H9 (cell line): ENCODE data around the gene ZNF432. TPM values are rescaled to one million over a fixed set of nuclear protein-coding genes. Genes with fewer than 3 reads are reported as not detected.

Experiments
- DNase-seq: peaks from one replicate; pipeline ENCODE4 v3.0.0-alpha.2; 2017
- H2AFZ ChIP-seq: one replicate; pipeline ENCODE4 v1.6.1; 2013; ENCODE audit warnings: mild to moderate bottlenecking, low read length, control low read depth, moderate library complexity
- H2AK5ac ChIP-seq: 2 replicates; pipeline ENCODE4 v1.6.1; 2013; ENCODE audit warnings: low read length, control low read depth, mixed read lengths; ENCODE audit not compliant: insufficient read length
- H2BK120ac ChIP-seq: one replicate; pipeline ENCODE4 v1.6.1; 2013; ENCODE audit warnings: low read depth, mild to moderate bottlenecking, low read length, control low read depth, inconsistent platforms; ENCODE audit not compliant: poor library complexity, severe bottlenecking
- H2BK12ac ChIP-seq: 2 replicates; pipeline ENCODE4 v1.6.1; 2013; ENCODE audit warnings: low read length, control low read depth, mixed read lengths, low read depth; ENCODE audit not compliant: insufficient read length
- H2BK15ac ChIP-seq: 2 replicates; pipeline ENCODE4 v1.6.1; 2013; ENCODE audit warnings: low read depth, low read length, control low read depth
- H2BK20ac ChIP-seq: one replicate; pipeline ENCODE4 v1.6.1; 2013; ENCODE audit warnings: low read depth, mild to moderate bottlenecking, low read length, control low read depth, inconsistent platforms; ENCODE audit not compliant: poor library complexity, severe bottlenecking
- H2BK5ac ChIP-seq: 2 replicates; pipeline ENCODE4 v1.6.1; 2013; ENCODE audit warnings: low read length, control low read depth, mixed read lengths; ENCODE audit not compliant: insufficient read length
- H3K14ac ChIP-seq: 2 replicates; pipeline ENCODE4 v1.6.1; 2013; ENCODE audit warnings: low read length, control low read depth; ENCODE audit not compliant: insufficient read depth
- H3K18ac ChIP-seq: 2 replicates; pipeline ENCODE4 v1.6.1; 2013; ENCODE audit warnings: low read depth, mild to moderate bottlenecking, mixed read lengths, low read length, control low read depth; ENCODE audit not compliant: insufficient read length
- H3K23ac ChIP-seq: 2 replicates; pipeline ENCODE4 v1.6.1; 2013; ENCODE audit warnings: low read length, control low read depth, mixed read lengths, low read depth; ENCODE audit not compliant: insufficient read length
- H3K23me2 ChIP-seq: 2 replicates; pipeline ENCODE4 v1.6.1; 2013; ENCODE audit warnings: low read depth, mild to moderate bottlenecking, mixed read lengths, low read length, control low read depth; ENCODE audit not compliant: insufficient read length, poor library complexity, severe bottlenecking
- H3K27ac ChIP-seq: 2 replicates; pipeline ENCODE4 v1.5.1; 2013; ENCODE audit warnings: low read length, control low read depth, mixed read lengths, low read depth; ENCODE audit not compliant: insufficient read length
- H3K27me3 ChIP-seq: 2 replicates; pipeline ENCODE4 v1.6.1; 2013; ENCODE audit warnings: low read length, control low read depth, inconsistent platforms; ENCODE audit not compliant: insufficient read depth
- H3K4ac ChIP-seq: 2 replicates; pipeline ENCODE4 v1.6.1; 2013; ENCODE audit warnings: low read depth, mild to moderate bottlenecking, control low read depth, inconsistent platforms, low read length, moderate library complexity
- H3K4me1 ChIP-seq: 2 replicates; pipeline ENCODE4 v1.6.1; 2013; ENCODE audit warnings: low read length, control low read depth, inconsistent platforms; ENCODE audit not compliant: insufficient read depth
- H3K4me2 ChIP-seq: 2 replicates; pipeline ENCODE4 v1.6.1; 2013; ENCODE audit warnings: low read length, control low read depth, mixed read lengths; ENCODE audit not compliant: insufficient read length, insufficient read depth
- H3K56ac ChIP-seq: 2 replicates; pipeline ENCODE4 v1.6.1; 2013; ENCODE audit warnings: low read depth, mild to moderate bottlenecking, mixed read lengths, low read length, control low read depth; ENCODE audit not compliant: insufficient read length
- H3K79me1 ChIP-seq: 2 replicates; pipeline ENCODE4 v1.6.1; 2013; ENCODE audit warnings: low read depth, mild to moderate bottlenecking, moderate library complexity, low read length, control low read depth, inconsistent platforms; ENCODE audit not compliant: insufficient read depth, poor library complexity, severe bottlenecking
- H3K79me2 ChIP-seq: 2 replicates; pipeline ENCODE4 v1.6.1; 2013; ENCODE audit warnings: low read length, control low read depth, inconsistent platforms; ENCODE audit not compliant: insufficient read depth
- H3K9ac ChIP-seq: 2 replicates; pipeline ENCODE4 v1.6.1; 2013; ENCODE audit warnings: low read length, control low read depth, mixed read lengths; ENCODE audit not compliant: insufficient read length; ENCODE audit errors: extremely low read depth
- H3K9me3 ChIP-seq: one replicate; pipeline ENCODE4 v1.6.1; 2013; ENCODE audit warnings: low read depth, low read length, inconsistent platforms; ENCODE audit not compliant: control insufficient read depth
- H3T11ph ChIP-seq: one replicate; pipeline ENCODE4 v1.6.1; 2013; ENCODE audit warnings: mild to moderate bottlenecking, low read length, control low read depth, inconsistent platforms
- H4K20me1 ChIP-seq: one replicate; pipeline ENCODE4 v1.6.1; 2013; ENCODE audit not compliant: control insufficient read depth, insufficient read length, insufficient read depth
- H4K5ac ChIP-seq: 2 replicates; pipeline ENCODE4 v1.6.1; 2013; ENCODE audit warnings: low read depth, mild to moderate bottlenecking, mixed read lengths, low read length, control low read depth; ENCODE audit not compliant: insufficient read length
- H4K8ac ChIP-seq: replicated peaks from 2 replicates; pipeline ENCODE4 v1.6.1; 2013; ENCODE audit warnings: low read length, control low read depth, mixed read lengths, low read depth; ENCODE audit not compliant: insufficient read length
- H4K91ac ChIP-seq: 2 replicates; pipeline ENCODE4 v1.6.1; 2013; ENCODE audit warnings: low read depth, mild to moderate bottlenecking, moderate library complexity, mixed read lengths, low read length, control low read depth; ENCODE audit not compliant: insufficient read length
- H3K27ac Mint-ChIP-seq, 3 experiments: 2 replicates in 2 of 3; 3 replicates in 1 of 3; pipeline ENCODE4 v1.8.0; 2020 to 2021; ENCODE audit warnings: mixed read lengths in 3 of 3, mild to moderate bottlenecking in 1 of 3, moderate library complexity in 1 of 3
- H3K27me3 Mint-ChIP-seq: 2 replicates; pipeline ENCODE4 v1.8.0; 2021; ENCODE audit warnings: low read depth, mild to moderate bottlenecking, moderate library complexity, mixed read lengths
- H3K36me3 Mint-ChIP-seq, 3 experiments: 2 replicates in 2 of 3; 3 replicates in 1 of 3; pipeline ENCODE4 v1.8.0; 2020 to 2021; ENCODE audit warnings: low read depth in 3 of 3, mixed read lengths in 3 of 3; ENCODE audit not compliant: insufficient read depth in 1 of 3
- H3K4me1 Mint-ChIP-seq, 2 experiments: 2 replicates each; pipeline ENCODE4 v1.8.0; 2020; ENCODE audit warnings: mixed read lengths in 2 of 2
- H3K4me3 Mint-ChIP-seq, 2 experiments: 2 replicates in 1 of 2; 3 replicates in 1 of 2; pipeline ENCODE4 v1.8.0; 2020 to 2021; ENCODE audit warnings: mild to moderate bottlenecking in 2 of 2, mixed read lengths in 2 of 2, moderate library complexity in 1 of 2
- H3K9me3 Mint-ChIP-seq, 2 experiments: 2 replicates in 1 of 2; 3 replicates in 1 of 2; pipeline ENCODE4 v1.8.0; 2020; ENCODE audit warnings: mild to moderate bottlenecking in 2 of 2, mixed read lengths in 2 of 2, moderate library complexity in 1 of 2
- WGBS: extraction: QIAGEN DNeasy Blood & Tissue Kit; methylation state at CpG from one replicate; pipeline ENCODE4 v1.1.7; 2013; ENCODE audit warnings: missing lambda C conversion rate, low lambda C conversion rate, mixed read lengths; ENCODE audit not compliant: insufficient read length; ENCODE audit errors: extremely low coverage; 5-methylcytosine and 5-hydroxymethylcytosine counted together
- total RNA-seq: library from RNA; stranded (reverse); gene quantifications from 2 replicates; pipeline ENCODE4 v1.2.1, GENCODE V29; 2021
- TF ChIP-seq, protein P1 (sequence below): fragments of 200-600 bp; sonication (generic); conservative IDR thresholded peaks from 3 replicates; pipeline ENCODE4 v1.8.0; 2021; ENCODE audit warnings: antibody characterized with exemption, mild to moderate bottlenecking

ZNF432 gene
- total RNA-seq, 1 experiment from 2014 or later = 13.2 TPM

DNA sequence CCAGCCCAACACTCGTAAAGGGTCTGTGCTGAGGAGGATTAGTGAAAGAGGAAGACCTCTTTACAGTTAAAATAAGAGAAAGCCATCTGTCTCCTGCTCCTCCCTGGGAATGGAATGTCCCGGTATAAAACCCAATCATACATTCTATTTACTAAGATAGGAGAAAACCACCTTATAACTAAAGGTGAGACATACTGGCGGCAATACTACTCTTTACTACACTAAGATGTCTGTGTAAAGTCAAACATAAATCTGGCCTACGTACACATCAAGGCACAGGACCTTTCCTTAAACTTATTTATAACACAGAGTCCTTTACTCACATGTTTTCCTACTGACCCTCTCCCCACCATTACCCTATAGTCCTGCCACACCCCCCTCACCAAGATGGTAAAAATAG lies 65.3 kb downstream of the ZNF432 start:
- H4K8ac ChIP-seq = no peak overlapping the region
- no peak overlapping the region for H2BK15ac ChIP-seq
- H2AK5ac ChIP-seq = no peak overlapping the region
- H3K79me1 ChIP-seq = no peaks in the 10 kb centered on the region
- no peak overlapping the region for H2AFZ ChIP-seq
- no peak overlapping the region for H3K9ac ChIP-seq
- peaks cover 8% of the 10 kb centered on the region for H3K23me2 ChIP-seq
- no peak overlapping the region for H3K4me2 ChIP-seq
- no peak overlapping the region for H3K23ac ChIP-seq
- peaks cover 44 to 67% of the 10 kb centered on the region in 2 experiments for H3K9me3 Mint-ChIP-seq
- H3K27ac ChIP-seq = no peak overlapping the region
- H3T11ph ChIP-seq = no peak overlapping the region
- WGBS = no CpG with 5 or more reads among the region's 4 CpGs
- no peak overlapping the region for H4K91ac ChIP-seq
- DNase-seq = no peak
- H4K20me1 ChIP-seq = no peaks in the 10 kb centered on the region
- H2BK120ac ChIP-seq = no peak overlapping the region
- H3K79me2 ChIP-seq = peaks cover 7% of the 10 kb centered on the region; the same call in 1 of the 2 replicates
- no peaks in the 10 kb centered on the region for H3K27me3 ChIP-seq
- H2BK5ac ChIP-seq = no peak overlapping the region
- H3K18ac ChIP-seq = no peak overlapping the region
- peaks cover 11% of the 10 kb centered on the region for H3K9me3 ChIP-seq
- peaks cover 4 to 8% of the 10 kb centered on the region in 2 experiments for H3K4me1 Mint-ChIP-seq
- H3K4ac ChIP-seq = no peak overlapping the region
- no peaks in the 10 kb centered on the region; the same call in 1 of the 2 replicates for H3K4me1 ChIP-seq
- peaks cover 43 to 54% (median 45%) of the 10 kb centered on the region in 3 experiments for H3K36me3 Mint-ChIP-seq
- H3K27ac Mint-ChIP-seq = no peak overlapping the region
- no peak overlapping the region for H3K56ac ChIP-seq
- H2BK12ac ChIP-seq = no peak overlapping the region
- no peak overlapping the region for H3K14ac ChIP-seq
- TF ChIP-seq, protein P1, sequence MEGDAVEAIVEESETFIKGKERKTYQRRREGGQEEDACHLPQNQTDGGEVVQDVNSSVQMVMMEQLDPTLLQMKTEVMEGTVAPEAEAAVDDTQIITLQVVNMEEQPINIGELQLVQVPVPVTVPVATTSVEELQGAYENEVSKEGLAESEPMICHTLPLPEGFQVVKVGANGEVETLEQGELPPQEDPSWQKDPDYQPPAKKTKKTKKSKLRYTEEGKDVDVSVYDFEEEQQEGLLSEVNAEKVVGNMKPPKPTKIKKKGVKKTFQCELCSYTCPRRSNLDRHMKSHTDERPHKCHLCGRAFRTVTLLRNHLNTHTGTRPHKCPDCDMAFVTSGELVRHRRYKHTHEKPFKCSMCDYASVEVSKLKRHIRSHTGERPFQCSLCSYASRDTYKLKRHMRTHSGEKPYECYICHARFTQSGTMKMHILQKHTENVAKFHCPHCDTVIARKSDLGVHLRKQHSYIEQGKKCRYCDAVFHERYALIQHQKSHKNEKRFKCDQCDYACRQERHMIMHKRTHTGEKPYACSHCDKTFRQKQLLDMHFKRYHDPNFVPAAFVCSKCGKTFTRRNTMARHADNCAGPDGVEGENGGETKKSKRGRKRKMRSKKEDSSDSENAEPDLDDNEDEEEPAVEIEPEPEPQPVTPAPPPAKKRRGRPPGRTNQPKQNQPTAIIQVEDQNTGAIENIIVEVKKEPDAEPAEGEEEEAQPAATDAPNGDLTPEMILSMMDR = no peak
- H2BK20ac ChIP-seq = no peak overlapping the region
- no peak overlapping the region for H3K4me3 Mint-ChIP-seq
- no peak overlapping the region for H4K5ac ChIP-seq
- H3K27me3 Mint-ChIP-seq = peaks cover 2% of the 10 kb centered on the region

Other genes with a start within 250 kb of the ZNF432 start
- gene ZNF577, start 160.9 kb downstream of the ZNF432 start, total RNA-seq = 39.4 and 42.1 TPM in 2 replicates
- gene ZNF649, start 143.8 kb downstream of the ZNF432 start, total RNA-seq = 147 and 148 TPM in 2 replicates
- 20.6 and 22.8 TPM in 2 replicates for gene ZNF613, start 121.4 kb downstream of the ZNF432 start, total RNA-seq
- gene ZNF350, start 62.0 kb downstream of the ZNF432 start, total RNA-seq = 9.7 and 12.9 TPM in 2 replicates
- gene ZNF615, start 40.6 kb downstream of the ZNF432 start, total RNA-seq = 11.3 and 12.0 TPM in 2 replicates
- 23.1 and 25.0 TPM in 2 replicates for gene ZNF614, start 20.5 kb downstream of the ZNF432 start, total RNA-seq
- gene ZNF841, start 46.9 kb upstream of the ZNF432 start, total RNA-seq = 21.5 and 23.3 TPM in 2 replicates
- gene ZNF616, start 91.1 kb upstream of the ZNF432 start, total RNA-seq = 31.3 and 32.0 TPM in 2 replicates
- 17.4 and 18.3 TPM in 2 replicates for gene ZNF836, start 122.8 kb upstream of the ZNF432 start, total RNA-seq
- 423 and 432 TPM in 2 replicates for gene PPP2R1A, start 141.2 kb upstream of the ZNF432 start, total RNA-seq
- 31.4 and 33.6 TPM in 2 replicates for gene ZNF766, start 220.7 kb upstream of the ZNF432 start, total RNA-seq
- gene ZNF480, start 248.3 kb upstream of the ZNF432 start, total RNA-seq = 39.2 and 42.5 TPM in 2 replicates